Hair follicular keratinocyte (primary cell): Measurements from ENCODE around the gene TMEM26. TPM values are rescaled to one million over a fixed set of nuclear protein-coding genes. Genes with fewer than 3 reads are reported as not detected.

Source experiments
- total RNA-seq: library from RNA; depleted of rRNA; stranded (reverse); fragments of >200 nt; gene quantifications from 2 replicates; pipeline ENCODE4 v1.2.3, GENCODE V29; 2015

The TMEM26 gene
- not detected in 2 replicates for total RNA-seq

DNA sequence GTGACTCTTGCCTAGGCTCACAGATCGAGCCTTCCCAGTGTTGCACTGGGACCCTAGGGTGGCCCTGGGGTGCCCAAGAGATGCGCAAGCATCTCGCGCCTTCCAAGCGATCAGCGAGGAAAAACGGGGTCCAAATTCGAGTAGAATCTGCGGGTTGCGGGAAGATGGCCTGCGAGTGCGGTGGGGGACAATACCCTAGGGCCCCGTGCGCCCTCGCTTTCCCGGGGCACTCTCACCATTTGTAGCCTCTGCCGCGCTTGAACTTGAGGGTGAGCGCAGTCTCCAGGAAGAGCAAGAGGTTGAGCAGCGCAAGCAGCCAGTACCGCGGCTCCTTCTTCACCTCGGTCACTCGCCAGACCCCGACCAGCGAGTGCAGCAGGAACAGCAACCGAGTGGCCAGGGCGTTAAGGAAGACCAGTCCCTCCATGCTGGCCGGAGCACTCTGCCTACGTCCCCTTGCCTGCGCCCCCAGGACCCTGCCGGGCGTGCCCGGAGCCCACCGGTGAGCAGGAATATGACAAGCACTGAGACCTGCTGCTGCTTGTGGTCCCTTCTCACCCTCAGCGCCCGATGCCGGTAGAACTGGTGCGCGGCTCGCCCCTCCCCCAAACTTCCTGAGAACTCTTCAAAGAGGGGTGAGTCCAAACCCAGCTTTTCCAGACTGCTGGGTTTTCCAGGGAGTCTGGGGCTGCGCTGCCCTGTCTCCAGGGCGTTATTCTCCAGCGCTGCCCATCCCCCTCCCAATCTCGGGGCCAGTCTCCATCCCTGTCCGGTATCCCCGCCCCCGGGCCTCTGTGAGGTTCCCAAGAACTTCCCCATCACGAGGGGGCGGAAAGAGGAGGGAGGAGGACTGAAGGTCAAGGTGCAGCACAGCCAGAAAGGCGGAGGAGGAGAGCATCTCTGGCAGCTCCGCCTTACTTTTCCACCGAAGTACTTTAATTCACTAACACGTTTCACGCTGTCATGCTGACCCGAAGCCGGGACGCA lies at the start of gene TMEM26:
TSS of gene TMEM26 (minus strand) at position 727 of the 987 bp plus-strand sequence. CDS start at position 427, 300 bp downstream.

Other genes with a start within 250 kb of the TMEM26 start
- gene CABCOCO1, start 209.5 kb upstream of the TMEM26 start, total RNA-seq = not detected in 2 replicates